ENCODE data around the gene SUN3.

The SUN3 gene

GRCh38 chr7:47978790-47979144, 50.1 kb downstream of the SUN3 start:
- no peak for DNase-seq (ENCODE audit: low read depth)

- DNase-seq (ENCODE audit: low read depth) = no peak
Measured at GRCh38 chr7:47973739-47974138, 55.2 kb downstream of the SUN3 start.

GRCh38 chr7:47970761-47971160, 58.1 kb downstream of the SUN3 start:
- peak; percentile 34 for DNase-seq (ENCODE audit: low read depth)

GRCh38 chr7:47968847-47969774, 59.8 kb downstream of the SUN3 start:
- DNase-seq (ENCODE audit: low read depth) = peak; percentile 73

- DNase-seq (ENCODE audit: low read depth) = peak; percentile 20
Measured at GRCh38 chr7:47967708-47968107, 61.2 kb downstream of the SUN3 start.

GRCh38 chr7:47967123-47967522, 61.8 kb downstream of the SUN3 start:
- DNase-seq (ENCODE audit: low read depth) = no peak

GRCh38 chr7:47965456-47965855, 63.5 kb downstream of the SUN3 start:
- no peak for DNase-seq (ENCODE audit: low read depth)

GRCh38 chr7:47962262-47962661, 66.6 kb downstream of the SUN3 start:
- DNase-seq (ENCODE audit: low read depth) = no peak

GRCh38 chr7:47957156-47957555, 71.8 kb downstream of the SUN3 start:
- no peak for DNase-seq (ENCODE audit: low read depth)

- no peak for DNase-seq (ENCODE audit: low read depth)
Measured at GRCh38 chr7:47956220-47956619, 72.7 kb downstream of the SUN3 start.

- peak; percentile 39 for DNase-seq (ENCODE audit: low read depth)
Measured at GRCh38 chr7:47954231-47954911, 74.5 kb downstream of the SUN3 start.

GRCh38 chr7:47953822-47954221, 75.1 kb downstream of the SUN3 start:
- DNase-seq (ENCODE audit: low read depth) = no peak

GRCh38 chr7:47952224-47952623, 76.7 kb downstream of the SUN3 start:
- no peak for DNase-seq (ENCODE audit: low read depth)

- no peak for DNase-seq (ENCODE audit: low read depth)
Measured at GRCh38 chr7:47951374-47951773, 77.5 kb downstream of the SUN3 start.

- DNase-seq (ENCODE audit: low read depth) = no peak
Measured at GRCh38 chr7:47950714-47951113, 78.2 kb downstream of the SUN3 start.

GRCh38 chr7:47949703-47950102, 79.2 kb downstream of the SUN3 start:
- DNase-seq (ENCODE audit: low read depth) = no peak

GRCh38 chr7:47948141-47948790, 80.6 kb downstream of the SUN3 start, which contains the start of gene PKD1L1:
Gene PKD1L1, minus strand, starts transcription at chr7:47948466. Its CDS starts 26 bp downstream, at chr7:47948440.
- no peak for DNase-seq (ENCODE audit: low read depth)

GRCh38 chr7:47947355-47947749, 81.6 kb downstream of the SUN3 start:
- DNase-seq (ENCODE audit: low read depth) = no peak

GRCh38 chr7:47946581-47947354, 82.1 kb downstream of the SUN3 start:
- no peak for DNase-seq (ENCODE audit: low read depth)

- DNase-seq (ENCODE audit: low read depth) = peak; percentile 58
Measured at GRCh38 chr7:47945261-47946015, 83.5 kb downstream of the SUN3 start.

All from iris pigment epithelial cell (primary cell).